Breast epithelium (tissue), 3 donors: ENCODE results near the gene TNFSF11.
"Not testable (repeated sequence)": the region's sequence is repeated elsewhere in the genome, so short reads cannot be mapped to it uniquely, and the experiment has no call there.

Experiments used
- CTCF ChIP-seq, 3 donors: fragments of 450-650 bp; IDR thresholded peaks; one replicate each; pipeline ENCODE4 v1.5.1; 2016 to 2017; ENCODE audit warnings: antibody characterized with exemption in 3 of 3, mild to moderate bottlenecking in 3 of 3, moderate library complexity in 3 of 3
- POLR2A ChIP-seq: fragments of 450-650 bp; IDR thresholded peaks from one replicate; pipeline ENCODE4 v1.6.1; 2016; ENCODE audit warnings: antibody characterized with exemption, mild to moderate bottlenecking, moderate library complexity
- POLR2AphosphoS5 ChIP-seq, 3 donors: sonication (generic); formaldehyde crosslinking; IDR thresholded peaks; one replicate each; pipeline ENCODE4 v1.6.1; 2017; ENCODE audit warnings: antibody characterized with exemption in 3 of 3

GRCh38 chr13:42559573-42560218, 14.3 kb upstream of the TNFSF11 start:
- not testable (repeated sequence) for TF ChIP-seq CTCF (IDR thresholded peaks at IDR 0.05); POLR2AphosphoS5 (IDR thresholded peaks at IDR 0.05); POLR2A
